Measurements from ENCODE around the gene OCEL1.

DNA sequence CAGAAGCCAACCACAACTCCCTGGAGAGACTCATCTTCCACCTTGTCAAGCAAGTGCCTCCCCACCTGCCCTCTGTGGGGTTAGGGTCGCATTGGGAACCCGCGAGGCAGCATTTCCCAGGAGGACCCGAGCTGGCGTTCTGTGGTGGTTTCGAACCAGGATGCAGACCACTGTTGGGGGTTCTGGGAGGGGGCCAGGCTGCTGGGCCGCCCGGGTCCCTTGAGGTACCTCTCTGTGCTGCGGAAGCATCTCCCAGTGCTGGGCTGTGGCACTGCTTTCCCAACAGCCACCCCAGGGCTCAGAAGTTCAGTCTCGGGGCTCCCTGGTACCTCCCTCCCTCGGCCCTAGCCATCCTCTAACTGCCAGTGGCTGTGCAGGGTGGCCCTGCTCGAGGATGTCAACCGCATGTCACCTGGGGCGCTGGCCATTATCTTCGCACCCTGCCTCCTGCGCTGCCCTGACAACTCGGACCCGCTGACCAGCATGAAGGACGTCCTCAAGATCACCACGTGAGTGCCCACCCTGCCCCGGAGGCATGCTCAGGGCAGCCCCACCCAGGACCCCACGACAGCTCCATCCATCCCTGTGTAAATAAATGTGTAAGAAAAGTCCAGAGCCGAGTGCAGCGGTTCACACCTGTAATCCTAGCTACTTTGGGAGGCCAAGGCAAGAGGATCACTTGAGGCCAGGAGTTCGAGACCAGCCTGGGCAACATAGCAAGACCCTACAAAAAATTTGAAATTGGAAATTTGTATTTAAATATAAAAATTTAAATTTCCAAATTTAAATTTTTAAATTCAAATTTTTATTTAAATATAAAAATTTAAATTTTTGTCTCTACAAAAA is 19.1 kb upstream of the OCEL1 start:
- TF ChIP-seq, protein P1, sequence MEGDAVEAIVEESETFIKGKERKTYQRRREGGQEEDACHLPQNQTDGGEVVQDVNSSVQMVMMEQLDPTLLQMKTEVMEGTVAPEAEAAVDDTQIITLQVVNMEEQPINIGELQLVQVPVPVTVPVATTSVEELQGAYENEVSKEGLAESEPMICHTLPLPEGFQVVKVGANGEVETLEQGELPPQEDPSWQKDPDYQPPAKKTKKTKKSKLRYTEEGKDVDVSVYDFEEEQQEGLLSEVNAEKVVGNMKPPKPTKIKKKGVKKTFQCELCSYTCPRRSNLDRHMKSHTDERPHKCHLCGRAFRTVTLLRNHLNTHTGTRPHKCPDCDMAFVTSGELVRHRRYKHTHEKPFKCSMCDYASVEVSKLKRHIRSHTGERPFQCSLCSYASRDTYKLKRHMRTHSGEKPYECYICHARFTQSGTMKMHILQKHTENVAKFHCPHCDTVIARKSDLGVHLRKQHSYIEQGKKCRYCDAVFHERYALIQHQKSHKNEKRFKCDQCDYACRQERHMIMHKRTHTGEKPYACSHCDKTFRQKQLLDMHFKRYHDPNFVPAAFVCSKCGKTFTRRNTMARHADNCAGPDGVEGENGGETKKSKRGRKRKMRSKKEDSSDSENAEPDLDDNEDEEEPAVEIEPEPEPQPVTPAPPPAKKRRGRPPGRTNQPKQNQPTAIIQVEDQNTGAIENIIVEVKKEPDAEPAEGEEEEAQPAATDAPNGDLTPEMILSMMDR (IDR thresholded peaks at IDR 0.05; ENCODE audit: poor library complexity, severe bottlenecking), result no peak
- no peak for TF ChIP-seq POLR2AphosphoS5 (IDR thresholded peaks at IDR 0.05)
